NCI-H187 (cell line): ENCODE data around the gene MOV10L1.

Experiments used
- DNase-seq, 2 experiments: peaks; one replicate each; lab custom pipeline; 2025; lab: John Stamatoyannopoulos, UW

MOV10L1 gene

DNA sequence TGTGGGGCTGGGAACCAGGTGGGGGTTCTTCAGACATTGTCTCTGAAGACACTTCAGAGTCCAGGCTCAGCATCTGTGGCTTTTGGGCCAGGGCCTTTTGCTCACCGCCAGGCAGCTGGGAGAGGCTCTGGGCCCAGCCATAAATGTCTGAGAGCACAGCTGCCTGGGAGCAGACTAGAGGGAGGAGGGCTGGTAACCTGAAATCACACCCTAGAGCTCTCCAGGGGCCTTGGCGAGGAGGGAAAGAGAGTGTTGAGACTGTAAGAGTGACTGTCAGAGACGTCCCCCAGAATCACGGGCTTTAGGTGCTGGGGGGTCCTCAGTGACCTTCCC lies 100.0 kb downstream of the MOV10L1 start:
- DNase-seq = no peak

DNA sequence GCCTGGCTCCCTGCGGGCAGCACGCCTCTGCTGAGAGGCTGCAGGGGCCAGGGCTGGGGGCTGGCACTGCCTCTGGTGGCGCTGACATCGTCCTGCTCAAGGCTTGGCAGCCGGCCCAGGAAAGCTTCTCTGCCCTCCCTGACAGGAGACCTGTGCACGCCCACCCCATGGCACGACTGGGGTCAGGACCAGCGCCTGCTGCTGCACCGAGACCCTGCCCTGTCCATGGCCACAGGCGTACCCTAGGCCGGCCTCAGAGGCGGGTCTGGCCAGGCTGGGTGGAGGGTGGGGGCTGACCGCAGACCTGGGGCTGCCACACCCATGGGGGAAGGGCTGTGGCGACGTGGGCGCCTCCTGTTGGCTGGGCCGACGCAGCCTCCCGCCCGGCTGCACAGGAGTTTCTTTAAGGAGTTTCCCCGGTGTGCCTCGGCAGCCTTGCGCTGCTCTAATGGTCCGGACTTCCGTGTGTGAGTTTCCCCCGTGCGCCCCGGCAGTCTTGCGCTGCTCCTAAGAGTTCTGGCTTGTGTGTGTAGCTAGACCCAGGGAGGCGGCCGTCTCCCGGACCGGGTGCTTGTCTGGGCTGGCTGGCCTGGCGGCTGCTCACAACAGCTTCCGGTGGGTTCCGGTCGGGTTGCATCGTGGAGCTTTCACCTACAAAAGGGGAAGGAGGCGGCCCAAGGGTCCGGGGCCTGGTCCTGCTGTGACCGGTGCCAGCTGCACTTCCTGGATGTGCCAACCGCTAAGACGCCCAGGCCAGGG lies 100.6 kb downstream of the MOV10L1 start:
- no peak for DNase-seq

DNA sequence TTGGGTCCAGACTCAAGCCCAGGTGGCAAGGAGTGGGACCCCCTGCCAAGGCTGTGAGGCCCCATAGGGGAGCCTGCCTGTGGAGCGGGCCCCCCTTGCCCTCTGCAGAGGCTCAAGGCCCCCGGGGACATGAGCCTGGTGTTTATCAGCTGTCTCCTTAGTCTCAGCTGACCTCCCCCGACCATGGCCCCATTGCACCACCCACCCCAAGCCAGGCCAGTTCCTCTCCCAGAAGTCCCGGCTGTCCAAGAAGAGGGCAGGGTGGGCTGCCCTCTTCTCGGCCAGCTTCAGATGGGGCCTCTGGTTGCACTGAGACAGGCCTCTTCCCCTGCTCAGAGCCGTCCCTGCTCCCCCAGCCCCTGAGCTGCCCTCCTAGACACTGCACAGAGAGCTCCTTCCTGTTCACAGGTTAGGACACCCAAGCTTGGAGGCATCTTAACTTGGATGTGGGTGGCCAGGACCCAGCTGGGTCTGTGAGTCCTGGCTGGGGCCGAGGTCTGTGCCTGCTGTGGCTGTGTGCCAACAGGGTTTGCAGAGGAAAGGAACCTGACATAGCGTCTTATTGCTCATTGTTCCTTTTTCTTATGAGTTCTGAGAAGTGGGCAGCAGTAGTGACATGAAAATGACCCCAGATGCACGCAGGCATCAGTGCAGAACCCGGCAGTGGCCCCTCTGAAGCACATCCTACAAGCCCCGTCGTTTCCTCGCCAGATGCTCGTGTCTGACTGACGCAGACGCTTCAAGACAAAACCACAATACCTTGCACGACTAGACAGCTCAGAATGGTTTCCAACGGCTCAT lies 101.3 kb downstream of the MOV10L1 start:
- no peak for DNase-seq

DNA sequence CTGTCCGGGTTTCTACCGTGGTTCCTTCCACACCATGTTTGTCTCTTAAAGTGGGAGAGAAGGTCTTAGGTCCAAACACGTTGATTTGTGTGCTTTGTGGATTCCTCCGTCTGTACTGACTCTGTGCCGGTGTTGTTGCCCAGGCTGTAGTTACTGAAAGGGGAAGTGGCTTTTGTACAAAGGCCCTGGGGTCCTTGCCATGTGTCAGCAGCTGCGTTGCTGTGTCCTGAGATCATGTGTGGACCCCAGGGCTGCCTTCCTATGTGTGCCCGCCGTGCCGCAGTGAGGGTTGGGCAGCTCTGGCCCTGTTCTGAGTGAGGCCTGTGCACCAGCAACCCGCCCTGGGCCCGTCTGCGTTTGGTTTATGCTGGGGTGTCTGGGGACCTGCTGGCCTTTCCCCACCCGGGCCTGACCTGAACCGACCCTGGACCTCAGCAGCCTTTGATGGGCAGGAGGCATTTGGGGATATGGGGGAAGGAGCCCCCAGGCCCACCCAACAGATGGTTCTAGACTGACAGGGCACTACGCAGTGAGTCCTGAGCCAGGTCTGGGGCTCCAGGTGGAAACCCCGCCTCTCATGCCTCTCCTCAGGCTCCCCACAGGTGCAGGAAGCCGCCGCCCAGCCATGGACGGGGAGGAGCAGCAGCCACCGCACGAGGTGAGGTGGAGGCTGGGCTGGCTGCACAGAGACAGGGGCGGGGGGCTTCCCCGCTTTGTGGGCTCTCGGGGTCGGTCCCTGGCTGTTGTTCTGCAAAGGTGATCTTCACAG lies 102.8 kb downstream of the MOV10L1 start:
- DNase-seq = no peak

GRCh38 chr22:50193621-50194020 lies 103.8 kb downstream of the MOV10L1 start:
- DNase-seq = no peak

- no peak for DNase-seq
Measured at GRCh38 chr22:50194037-50194805, 104.4 kb downstream of the MOV10L1 start.

GRCh38 chr22:50196256-50196655 lies 106.5 kb downstream of the MOV10L1 start:
- no peak for DNase-seq

DNA sequence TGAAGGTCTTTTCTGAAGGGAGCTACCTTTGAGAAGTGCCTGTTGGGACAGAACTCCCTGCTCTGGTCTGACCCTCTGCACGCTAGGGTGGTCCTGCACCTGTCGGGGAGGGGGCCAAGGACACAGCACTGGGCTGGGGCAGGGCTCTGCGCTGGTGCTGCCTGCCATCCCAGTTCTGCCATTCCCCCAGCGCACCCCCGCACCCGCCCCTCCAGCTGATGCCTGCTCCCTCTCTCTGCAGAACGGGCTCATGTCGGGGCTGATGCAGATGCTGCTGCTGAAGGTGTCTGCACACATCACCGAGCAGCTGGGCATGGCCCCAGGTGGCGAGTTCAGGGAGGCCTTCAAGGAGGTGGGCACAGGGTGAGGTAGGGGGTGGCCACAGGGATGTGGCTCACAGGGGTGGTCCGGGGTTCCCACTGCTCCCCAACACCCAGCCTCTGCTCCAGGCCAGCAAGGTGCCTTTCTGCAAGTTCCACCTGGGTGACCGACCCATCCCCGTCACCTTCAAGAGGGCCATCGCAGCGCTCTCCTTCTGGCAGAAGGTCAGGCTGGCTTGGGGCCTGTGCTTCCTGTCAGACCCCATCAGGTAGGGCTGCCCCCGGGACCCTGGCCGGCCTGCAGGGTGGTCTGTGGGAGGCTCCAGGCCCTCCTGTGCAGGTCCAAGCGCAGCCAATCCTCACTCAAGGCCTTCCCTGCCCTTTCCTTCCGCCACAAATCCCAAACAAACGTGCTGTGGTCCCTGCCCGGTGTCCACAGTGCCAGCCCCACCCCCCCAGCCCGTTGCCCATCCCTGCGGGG lies 107.4 kb downstream of the MOV10L1 start:
- no peak for DNase-seq

DNA sequence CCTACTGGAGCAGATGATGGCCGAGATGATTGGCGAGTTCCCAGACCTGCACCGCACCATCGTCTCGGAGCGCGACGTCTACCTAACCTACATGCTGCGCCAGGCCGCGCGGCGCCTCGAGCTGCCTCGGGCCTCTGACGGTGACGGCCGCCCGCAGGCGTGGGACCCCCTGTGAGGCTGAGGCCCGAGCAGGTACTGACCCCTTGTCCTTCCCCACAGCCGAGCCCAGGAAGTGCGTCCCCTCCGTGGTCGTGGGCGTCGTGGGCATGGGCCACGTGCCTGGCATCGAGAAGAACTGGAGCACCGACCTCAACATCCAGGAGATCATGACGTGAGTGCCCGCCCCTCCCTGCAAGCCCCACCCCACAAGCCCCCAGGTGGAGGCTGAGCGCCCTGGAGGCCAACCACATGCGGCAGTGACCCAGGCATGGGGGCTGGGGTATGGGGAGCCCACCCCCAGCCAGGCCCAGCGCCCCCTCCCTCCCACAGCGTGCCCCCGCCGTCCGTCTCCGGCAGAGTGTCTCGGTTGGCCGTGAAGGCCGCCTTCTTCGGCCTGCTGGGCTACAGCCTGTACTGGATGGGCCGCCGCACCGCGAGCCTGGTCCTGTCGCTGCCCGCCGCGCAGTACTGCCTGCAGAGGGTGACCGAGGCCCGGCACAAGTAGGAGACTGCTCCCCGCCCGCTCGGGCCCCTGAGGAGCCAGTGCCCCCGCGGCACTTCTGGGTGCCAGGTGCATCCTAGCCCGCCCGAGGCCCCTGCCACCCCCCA lies 108.2 kb downstream of the MOV10L1 start:
- DNase-seq = no peak

GRCh38 chr22:50198624-50199017 lies 108.8 kb downstream of the MOV10L1 start:
- DNase-seq = no peak

DNA sequence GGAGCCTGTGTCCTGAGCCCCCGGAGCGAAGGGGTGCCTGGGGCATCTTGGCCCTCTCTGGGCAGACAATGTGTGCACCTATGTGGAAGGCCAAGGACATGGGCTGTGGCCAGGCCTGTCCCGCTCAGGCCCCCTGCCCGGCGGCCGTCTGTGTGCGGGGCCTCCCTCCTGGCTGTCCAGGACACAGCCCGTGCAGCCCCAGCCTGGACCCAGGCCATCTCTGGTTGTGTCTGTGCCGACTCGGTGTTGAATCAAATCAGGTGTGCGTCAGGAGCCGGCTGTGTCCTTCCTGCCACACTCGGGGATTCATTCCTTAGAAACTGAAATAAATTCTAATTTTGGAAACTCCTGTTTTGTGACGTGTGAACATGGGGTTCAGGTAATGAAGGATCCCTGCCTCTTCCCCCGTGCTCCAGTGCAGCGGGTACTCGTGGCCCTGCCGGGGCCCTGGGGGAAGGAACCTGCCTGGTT lies 109.5 kb downstream of the MOV10L1 start:
- DNase-seq = no peak

GRCh38 chr22:50199829-50200460 lies 110.1 kb downstream of the MOV10L1 start:
- no peak for DNase-seq

GRCh38 chr22:50200461-50201190 lies 110.8 kb downstream of the MOV10L1 start, which contains the start of gene SELENOO:
Gene SELENOO, plus strand, starts transcription at chr22:50201011. Its CDS starts 26 bp downstream, at chr22:50201037.
- DNase-seq = peak; percentile 11 to 18

DNA sequence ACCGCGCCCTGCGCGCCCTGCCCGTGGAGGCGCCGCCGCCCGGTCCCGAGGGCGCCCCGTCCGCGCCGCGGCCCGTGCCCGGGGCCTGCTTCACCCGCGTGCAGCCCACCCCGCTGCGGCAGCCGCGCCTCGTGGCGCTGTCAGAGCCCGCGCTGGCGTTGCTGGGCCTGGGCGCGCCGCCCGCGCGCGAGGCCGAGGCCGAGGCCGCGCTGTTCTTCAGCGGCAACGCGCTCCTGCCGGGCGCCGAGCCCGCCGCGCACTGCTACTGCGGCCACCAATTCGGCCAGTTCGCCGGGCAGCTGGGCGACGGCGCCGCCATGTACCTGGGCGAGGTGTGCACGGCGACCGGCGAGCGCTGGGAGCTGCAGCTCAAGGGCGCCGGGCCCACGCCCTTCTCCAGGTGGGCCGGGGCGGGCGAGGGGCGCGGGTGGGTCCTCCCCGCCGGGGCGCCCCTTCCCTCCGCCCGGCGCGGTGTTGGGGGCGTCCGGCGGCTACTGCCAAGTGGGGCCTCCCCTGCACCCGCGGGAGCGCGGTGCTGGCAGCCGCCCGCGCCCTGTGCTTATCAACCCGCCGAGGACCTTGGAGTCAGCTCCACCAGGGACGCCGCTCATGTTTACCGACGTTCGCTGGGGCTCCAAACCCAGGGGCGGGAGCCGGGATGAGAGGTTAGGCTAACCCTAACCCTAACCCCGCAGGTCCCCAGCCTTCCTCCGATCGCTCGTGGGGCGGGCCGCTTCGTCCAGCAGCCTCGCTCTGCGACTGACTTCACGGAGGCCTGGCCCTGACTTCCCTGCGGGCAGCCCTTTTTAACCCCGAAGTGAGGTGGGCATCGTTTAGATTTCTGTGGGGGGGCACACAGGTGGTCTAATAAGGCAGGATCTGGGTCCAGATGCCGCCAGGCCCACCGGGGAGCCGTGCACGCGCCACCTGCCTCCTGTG lies 111.7 kb downstream of the MOV10L1 start:
- no peak for DNase-seq

DNA sequence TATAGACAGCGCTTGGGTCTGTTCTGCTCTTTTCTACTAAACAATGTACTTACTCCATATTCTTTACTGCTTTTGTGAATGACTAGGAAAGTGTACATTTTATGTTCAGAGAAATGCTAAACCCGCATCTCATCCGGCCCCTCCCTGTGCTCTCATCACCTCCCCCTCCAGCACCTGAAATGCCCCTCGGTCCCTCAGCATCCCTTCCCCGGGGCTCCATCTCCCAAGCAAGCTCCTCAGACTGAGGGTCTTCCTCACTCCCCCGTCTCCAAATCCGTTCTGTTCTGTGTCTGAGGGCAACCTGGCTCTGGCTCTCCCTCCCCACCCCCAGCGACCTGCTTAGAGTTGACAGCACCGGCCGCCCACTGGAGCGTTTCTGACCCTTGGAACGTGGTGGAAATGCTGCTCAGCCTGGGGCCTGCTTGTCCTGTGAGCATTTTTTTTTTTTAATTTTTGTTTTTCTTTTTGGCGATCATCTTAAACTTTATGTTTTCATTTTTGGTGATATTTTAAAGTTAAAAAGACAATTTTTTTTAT lies 112.4 kb downstream of the MOV10L1 start:
- DNase-seq = no peak

DNA sequence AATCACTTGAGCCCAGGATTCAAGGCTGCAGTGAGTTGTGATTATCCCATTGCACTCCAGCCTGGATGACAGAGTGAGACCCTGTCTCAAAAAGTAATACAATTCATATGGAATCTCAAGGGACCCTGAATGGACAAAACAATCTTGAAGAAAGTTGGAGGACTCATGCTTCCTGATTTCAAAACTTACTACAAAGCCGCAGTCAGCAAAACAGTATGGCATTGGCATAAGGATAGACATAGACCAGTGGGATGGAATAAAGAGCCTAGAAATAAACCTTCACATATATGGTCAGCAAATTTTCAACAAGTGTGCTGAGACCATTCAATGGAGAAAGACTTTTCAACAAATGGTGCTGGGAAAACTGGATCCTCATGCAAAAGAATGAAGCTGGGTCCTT lies 113.5 kb downstream of the MOV10L1 start:
- no peak for DNase-seq

- no peak for DNase-seq
Measured at GRCh38 chr22:50204571-50204970, 114.8 kb downstream of the MOV10L1 start.
